GM19043 (cell line): ENCODE measurements around the gene NDUFS3.

Source experiments
- ATAC-seq: cut with Tn5 transposase; IDR thresholded peaks from one replicate; pipeline ENCODE4 v1.9.1; 2021; ENCODE audit warnings: low read depth; ENCODE audit not compliant: unreplicated experiment

The NDUFS3 gene

GRCh38 chr11:47620836-47621378 is 42.0 kb downstream of the NDUFS3 start:
- no peak for ATAC-seq

- no peak for ATAC-seq
Observed at GRCh38 chr11:47626234-47626633, 47.4 kb downstream of the NDUFS3 start.

- ATAC-seq = no peak
Observed at GRCh38 chr11:47628026-47628425, 49.2 kb downstream of the NDUFS3 start.

GRCh38 chr11:47631473-47631872 is 52.6 kb downstream of the NDUFS3 start:
- no peak for ATAC-seq
